ENCODE measurements around the gene MYBL2. TPM values are rescaled to one million over a fixed set of nuclear protein-coding genes. Genes with fewer than 3 reads are reported as not detected.

Gene MYBL2
- total RNA-seq, 4 donors from 2014 or later: not detected

DNA sequence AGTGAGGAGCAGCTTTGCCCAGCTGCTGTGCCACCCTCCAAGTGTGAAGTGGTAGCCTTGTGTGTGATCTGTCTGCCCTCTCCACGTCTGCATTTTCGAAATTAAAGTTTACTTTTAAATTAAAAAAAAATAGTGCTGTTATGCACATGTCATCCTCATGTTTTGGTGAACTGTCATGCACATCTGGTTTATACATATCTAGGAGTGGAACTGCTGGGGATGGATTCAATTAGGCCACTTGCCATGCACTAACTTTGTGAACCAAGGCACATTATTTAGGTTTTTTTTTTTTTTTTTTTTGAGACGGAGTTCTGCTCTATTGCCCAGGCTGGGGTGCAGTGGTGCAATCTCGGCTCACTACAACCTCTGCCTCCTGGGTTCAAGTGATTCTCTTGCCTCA lies 56.3 kb downstream of the MYBL2 start:
- Histone ChIP-seq H3K27me3 (no peaks in the 10 kb centered on the region), H3K36me3 (no peaks in the 10 kb centered on the region), H3K27ac (no peak overlapping the region), H3K4me1 (no peaks in the 10 kb centered on the region), H3K4me3 (no peak overlapping the region), H3K9me3 (no peaks in the 10 kb centered on the region)
- TF ChIP-seq CTCF (IDR thresholded peaks at IDR 0.05) (no peak), EP300 (IDR thresholded peaks at IDR 0.05) (no peak), POLR2A (IDR thresholded peaks at IDR 0.05) (no peak)
- 58 to 70% methylated on average over 4 of the region's 4 CpGs for WGBS, 2 donors
- no peak for DNase-seq (ENCODE audit: low spot score in 2 of 2)

DNA sequence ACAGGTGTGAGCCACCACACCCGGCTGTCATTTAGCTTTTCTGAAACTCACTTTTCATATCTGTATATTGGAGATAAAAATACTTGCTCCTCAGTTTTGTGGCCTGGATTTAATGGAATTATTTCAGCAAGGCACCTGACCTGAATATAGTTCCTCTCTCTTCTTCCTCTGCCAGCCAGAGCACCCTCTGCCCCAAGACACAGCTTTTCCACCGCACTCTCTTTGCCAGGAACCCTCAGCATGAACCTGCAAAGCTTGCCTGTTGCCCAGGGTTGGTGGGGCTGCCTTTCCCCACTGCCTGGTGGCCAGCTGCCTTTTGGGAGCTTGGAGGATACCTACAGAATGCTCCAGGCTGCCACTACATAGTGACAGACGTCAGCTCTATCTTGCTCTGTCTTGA lies 56.8 kb downstream of the MYBL2 start:
- 84 to 90% methylated on average over 3 of the region's 3 CpGs for WGBS, 2 donors

GRCh38 chr20:43724383-43724782 lies 57.5 kb downstream of the MYBL2 start:
- WGBS, 2 donors: 90% methylated on average over 5 of the region's 5 CpGs
- Histone ChIP-seq H3K36me3 (no peaks in the 10 kb centered on the region), H3K4me3 (no peak overlapping the region), H3K27ac (no peak overlapping the region), H3K9me3 (peaks cover 0 to 2% (median 0%) of the 10 kb centered on the region in 4 donors), H3K4me1 (no peaks in the 10 kb centered on the region), H3K27me3 (no peaks in the 10 kb centered on the region)
- DNase-seq (ENCODE audit: low spot score in 2 of 2): no peak
- no peak for TF ChIP-seq CTCF (IDR thresholded peaks at IDR 0.05)
- TF ChIP-seq POLR2A (IDR thresholded peaks at IDR 0.05): no peak
- TF ChIP-seq EP300 (IDR thresholded peaks at IDR 0.05): no peak

More for the DNA sequence above, 56.8 kb downstream of the MYBL2 start:
- DNase-seq (ENCODE audit: low spot score in 2 of 2): no peak
- H3K36me3 ChIP-seq: no peaks in the 10 kb centered on the region
- H3K4me3 ChIP-seq: no peak overlapping the region
- H3K27me3 ChIP-seq: no peaks in the 10 kb centered on the region
- no peaks in the 10 kb centered on the region for H3K4me1 ChIP-seq
- H3K27ac ChIP-seq: no peak overlapping the region
- no peak for TF ChIP-seq EP300 (IDR thresholded peaks at IDR 0.05)
- TF ChIP-seq CTCF (IDR thresholded peaks at IDR 0.05): no peak
- TF ChIP-seq POLR2A (IDR thresholded peaks at IDR 0.05): no peak
- H3K9me3 ChIP-seq: peaks cover 0 to 1% (median 0%) of the 10 kb centered on the region in 4 donors

- Histone ChIP-seq H3K36me3 (no peaks in the 10 kb centered on the region), H3K4me3 (no peak overlapping the region), H3K9me3 (peaks cover 0 to 2% (median 0%) of the 10 kb centered on the region in 4 donors), H3K27ac (no peak overlapping the region), H3K4me1 (no peaks in the 10 kb centered on the region), H3K27me3 (no peaks in the 10 kb centered on the region)
- no peak for TF ChIP-seq CTCF (IDR thresholded peaks at IDR 0.05)
- no peak for TF ChIP-seq POLR2A (IDR thresholded peaks at IDR 0.05)
- no peak for TF ChIP-seq EP300 (IDR thresholded peaks at IDR 0.05)
- DNase-seq (ENCODE audit: low spot score in 2 of 2): no peak
- WGBS, 2 donors: 72 to 73% methylated on average over 2 of the region's 2 CpGs
Observed at GRCh38 chr20:43725666-43726065, 58.8 kb downstream of the MYBL2 start.

DNA sequence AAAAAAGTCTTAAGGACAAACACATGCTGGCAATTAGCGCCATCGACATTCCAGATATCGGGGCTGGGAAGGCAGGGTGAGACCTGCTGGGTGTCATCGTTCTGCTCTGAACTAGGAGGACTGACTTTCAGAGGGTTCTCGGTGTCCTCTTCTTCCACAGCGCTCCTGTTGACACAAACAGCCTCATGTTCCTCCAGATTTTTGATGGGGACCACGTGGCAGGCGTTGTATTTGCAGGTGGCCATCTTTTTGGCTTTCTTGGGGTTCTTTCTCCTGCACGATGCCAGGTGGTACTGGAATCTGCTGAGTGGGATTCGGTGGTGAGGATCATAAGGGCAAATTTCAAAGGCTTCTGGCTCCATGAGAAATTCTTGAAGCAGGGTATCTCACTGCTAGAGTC lies 59.4 kb downstream of the MYBL2 start:
- DNase-seq (ENCODE audit: low spot score in 2 of 2): no peak
- 77 to 80% methylated on average over 10 of the region's 10 CpGs for WGBS, 2 donors
- Histone ChIP-seq H3K36me3 (no peaks in the 10 kb centered on the region), H3K27me3 (no peaks in the 10 kb centered on the region), H3K27ac (no peak overlapping the region), H3K4me1 (no peaks in the 10 kb centered on the region), H3K4me3 (no peak overlapping the region), H3K9me3 (peaks cover 0 to 2% (median 0%) of the 10 kb centered on the region in 4 donors)
- no peak for TF ChIP-seq CTCF (IDR thresholded peaks at IDR 0.05)
- TF ChIP-seq POLR2A (IDR thresholded peaks at IDR 0.05): no peak
- no peak for TF ChIP-seq EP300 (IDR thresholded peaks at IDR 0.05)
